MM.1S (cell line): Measurements from ENCODE around the gene IL19.

Experiments
- DNase-seq: peaks from one replicate; pipeline ENCODE4 v3.0.0-alpha.2; 2015
- H2AFZ ChIP-seq: fragments of 300-600 bp; sonication (generic); 2 replicates; pipeline ENCODE4 v1.6.0; 2016; ENCODE audit warnings: antibody characterized with exemption, low read length
- H3F3A ChIP-seq: fragments of 300-600 bp; sonication (generic); 2 replicates; pipeline ENCODE4 v1.6.1; 2016; ENCODE audit warnings: mild to moderate bottlenecking, antibody characterized with exemption, low read length, moderate library complexity, mixed read lengths; ENCODE audit not compliant: insufficient read depth
- H3K27ac ChIP-seq: fragments of 300-600 bp; sonication (generic); 2 replicates; pipeline ENCODE4 v1.5.1; 2016; ENCODE audit warnings: mild to moderate bottlenecking, low read length
- H3K27me3 ChIP-seq: fragments of 300-600 bp; sonication (generic); replicated peaks from 2 replicates; pipeline ENCODE4 v1.6.0; 2016; ENCODE audit warnings: low read length; ENCODE audit not compliant: insufficient read depth
- H3K36me3 ChIP-seq: fragments of 300-600 bp; sonication (generic); replicated peaks from 2 replicates; pipeline ENCODE4 v1.6.1; 2016; ENCODE audit warnings: mild to moderate bottlenecking, low read length, mixed read lengths; ENCODE audit not compliant: insufficient read depth
- H3K4me1 ChIP-seq: fragments of 300-600 bp; sonication (generic); 2 replicates; pipeline ENCODE4 v1.6.1; 2016; ENCODE audit warnings: low read length, mixed read lengths
- H3K4me2 ChIP-seq: fragments of 300-600 bp; sonication (generic); 2 replicates; pipeline ENCODE4 v1.6.0; 2016; ENCODE audit warnings: low read depth, low read length
- H3K4me3 ChIP-seq: fragments of 300-600 bp; sonication (generic); 2 replicates; pipeline ENCODE4 v1.5.1; 2016; ENCODE audit warnings: low read length, mixed read lengths
- H3K79me2 ChIP-seq: fragments of 300-600 bp; sonication (generic); 2 replicates; pipeline ENCODE4 v1.6.1; 2016; ENCODE audit warnings: mixed run types, low read length, mixed read lengths
- H3K9ac ChIP-seq: fragments of 300-600 bp; sonication (generic); 2 replicates; pipeline ENCODE4 v1.6.1; 2016; ENCODE audit warnings: low read length, mixed read lengths
- H3K9me2 ChIP-seq: fragments of 300-600 bp; sonication (generic); replicated peaks from 2 replicates; pipeline ENCODE4 v1.6.1; 2016; ENCODE audit warnings: mild to moderate bottlenecking, low read length, mixed read lengths; ENCODE audit not compliant: insufficient read depth
- H3K9me3 ChIP-seq: fragments of 300-600 bp; sonication (generic); replicated peaks from 2 replicates; pipeline ENCODE4 v1.6.1; 2016; ENCODE audit warnings: mild to moderate bottlenecking, low read length, mixed read lengths; ENCODE audit not compliant: insufficient read depth
- H4K20me1 ChIP-seq: fragments of 300-600 bp; sonication (generic); 2 replicates; pipeline ENCODE4 v1.6.1; 2016; ENCODE audit warnings: mild to moderate bottlenecking, low read length, moderate library complexity, mixed read lengths; ENCODE audit not compliant: insufficient read depth
- CTCF ChIP-seq: fragments of 300-600 bp; sonication (generic); IDR thresholded peaks from 2 replicates; pipeline ENCODE4 v1.5.1; 2016; ENCODE audit warnings: antibody characterized with exemption, low read length, mixed read lengths
- EZH2 ChIP-seq: fragments of 300-600 bp; sonication (generic); optimal IDR thresholded peaks from 2 replicates; pipeline ENCODE3; 2017; ENCODE audit warnings: low read depth, mild to moderate bottlenecking, antibody characterized with exemption, low read length, mixed read lengths
- EZH2phosphoT487 ChIP-seq: fragments of 300-600 bp; sonication (generic); IDR thresholded peaks from 2 replicates; pipeline ENCODE4 v1.6.1; 2018; ENCODE audit warnings: antibody characterized with exemption, low read length

Gene IL19

GRCh38 chr1:206801467-206801866 lies 30.9 kb downstream of the IL19 start:
- DNase-seq = no peak
- H3K4me1 ChIP-seq = peaks cover 41% of the 10 kb centered on the region
- no peak overlapping the region for H3K4me2 ChIP-seq

DNA sequence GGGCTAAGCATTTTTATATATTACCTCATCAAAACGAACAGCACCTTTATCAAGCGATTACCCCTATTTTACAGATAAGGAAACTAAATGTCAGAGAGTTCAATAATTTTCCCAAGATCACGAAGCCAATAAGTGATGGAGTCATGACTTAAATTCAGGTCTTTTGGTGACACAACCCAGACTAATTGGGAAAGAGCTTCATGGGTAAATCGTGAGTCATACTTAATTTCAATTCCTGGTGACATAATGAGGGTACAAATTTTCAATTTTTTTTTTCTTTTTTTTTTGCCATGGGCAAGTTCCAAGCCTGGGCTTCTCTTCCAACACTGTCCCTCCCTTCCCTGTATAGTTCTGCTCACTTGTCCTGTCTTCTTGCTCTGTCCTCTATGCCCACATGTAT lies 31.8 kb downstream of the IL19 start:
- Histone ChIP-seq H2AFZ (no peak overlapping the region), H3K4me1 (peaks cover 41% of the 10 kb centered on the region), H3K4me2 (no peak overlapping the region), H3K79me2 (no peaks in the 10 kb centered on the region), H4K20me1 (no peaks in the 10 kb centered on the region), H3F3A (peaks cover 5% of the 10 kb centered on the region), H3K27ac (peak overlapping the region; percentile 89; the same call in 1 of the 2 replicates), H3K36me3 (no peaks in the 10 kb centered on the region), H3K27me3 (no peaks in the 10 kb centered on the region), H3K9ac (no peak overlapping the region), H3K4me3 (no peak overlapping the region), H3K9me2 (no peaks in the 10 kb centered on the region), H3K9me3 (no peaks in the 10 kb centered on the region)
- TF ChIP-seq EZH2phosphoT487 (no peak), EZH2 (no peak), CTCF (no peak)
- DNase-seq = no peak

More at GRCh38 chr1:206801467-206801866, 30.9 kb downstream of the IL19 start:
- no peaks in the 10 kb centered on the region for H4K20me1 ChIP-seq
- H2AFZ ChIP-seq = no peak overlapping the region
- H3F3A ChIP-seq = peaks cover 5% of the 10 kb centered on the region
- no peaks in the 10 kb centered on the region for H3K79me2 ChIP-seq
- no peaks in the 10 kb centered on the region for H3K27me3 ChIP-seq
- H3K9me3 ChIP-seq = no peaks in the 10 kb centered on the region
- H3K4me3 ChIP-seq = no peak overlapping the region
- no peaks in the 10 kb centered on the region for H3K9me2 ChIP-seq
- H3K36me3 ChIP-seq = no peaks in the 10 kb centered on the region
- H3K27ac ChIP-seq = no peak overlapping the region
- H3K9ac ChIP-seq = no peak overlapping the region
- no peak for TF ChIP-seq EZH2phosphoT487
- no peak for TF ChIP-seq CTCF
- no peak for TF ChIP-seq EZH2

GRCh38 chr1:206803221-206803730 lies 32.7 kb downstream of the IL19 start:
- Histone ChIP-seq H3K36me3 (no peaks in the 10 kb centered on the region), H3K4me3 (no peak overlapping the region), H3K27me3 (no peaks in the 10 kb centered on the region), H3K79me2 (no peaks in the 10 kb centered on the region), H3K9ac (peak overlapping the region; percentile 56), H3K9me3 (no peaks in the 10 kb centered on the region), H2AFZ (no peak overlapping the region), H3F3A (peaks cover 5% of the 10 kb centered on the region), H3K4me1 (peaks cover 35% of the 10 kb centered on the region), H3K9me2 (no peaks in the 10 kb centered on the region), H3K4me2 (0 out of 2 replicates have a peak overlapping the region, but pooled peaks have one; percentile 3), H3K27ac (peak overlapping the region; percentile 89), H4K20me1 (no peaks in the 10 kb centered on the region)
- TF ChIP-seq EZH2phosphoT487 (no peak), EZH2 (no peak), CTCF (no peak)
- DNase-seq = peak; percentile 86
